Activated CD4-positive, alpha-beta T cell treated with anti-CD3 and anti-CD28 coated beads, Interleukin-2, amount 50 U/mL, for 16 hours (primary cell): ENCODE measurements around the gene MSANTD7.
"Not testable (repeated sequence)": the region's sequence is repeated elsewhere in the genome, so short reads cannot be mapped to it uniquely, and the experiment has no call there.

Experiments used
- DNase-seq: peaks from one replicate; pipeline ENCODE4 v3.0.0-alpha.2; 2020

The MSANTD7 gene

GRCh38 chr10:14837003-14837756 is 926 bp upstream of the MSANTD7 start:
- DNase-seq: no peak

GRCh38 chr10:14838582-14839304 is 637 bp downstream of the MSANTD7 start:
- DNase-seq: peak; percentile 8

GRCh38 chr10:14839305-14839695 is 1.2 kb downstream of the MSANTD7 start:
- no peak for DNase-seq

- no peak for DNase-seq
Measured at GRCh38 chr10:14840178-14840577, 2.1 kb downstream of the MSANTD7 start.

GRCh38 chr10:14843327-14843988 is 5.4 kb downstream of the MSANTD7 start:
- no peak for DNase-seq

- no peak for DNase-seq
Measured at GRCh38 chr10:14844948-14845347, 6.8 kb downstream of the MSANTD7 start.

GRCh38 chr10:14852236-14852635 is 14.1 kb downstream of the MSANTD7 start:
- no peak for DNase-seq

- no peak for DNase-seq
Measured at GRCh38 chr10:14855453-14855852, 17.3 kb downstream of the MSANTD7 start.

- no peak for DNase-seq
Measured at GRCh38 chr10:14858338-14858960, 20.3 kb downstream of the MSANTD7 start.

- DNase-seq: no peak
Measured at GRCh38 chr10:14859043-14859442, 20.9 kb downstream of the MSANTD7 start.

GRCh38 chr10:14859775-14860174 is 21.7 kb downstream of the MSANTD7 start:
- DNase-seq: no peak

GRCh38 chr10:14860791-14861190 is 22.7 kb downstream of the MSANTD7 start:
- DNase-seq: no peak

GRCh38 chr10:14864466-14864865 is 26.4 kb downstream of the MSANTD7 start:
- not testable (repeated sequence) for DNase-seq

- not testable (repeated sequence) for DNase-seq
Measured at GRCh38 chr10:14864871-14865270, 26.8 kb downstream of the MSANTD7 start.

- no peak for DNase-seq
Measured at GRCh38 chr10:14873090-14873760, 35.1 kb downstream of the MSANTD7 start.

GRCh38 chr10:14875941-14876340 is 37.8 kb downstream of the MSANTD7 start:
- no peak for DNase-seq

GRCh38 chr10:14876764-14877163 is 38.7 kb downstream of the MSANTD7 start:
- DNase-seq: no peak

GRCh38 chr10:14878266-14879123 is 40.4 kb downstream of the MSANTD7 start, which contains the start of gene SUV39H2:
SUV39H2 (plus strand) TSS chr10:14878866; CDS start chr10:14878889, 23 bp downstream.
- DNase-seq: peak; percentile 96

- peak; percentile 30 for DNase-seq
Measured at GRCh38 chr10:14879124-14879927, 41.2 kb downstream of the MSANTD7 start.

- DNase-seq: no peak
Measured at GRCh38 chr10:14879928-14880193, 41.8 kb downstream of the MSANTD7 start.

- no peak for DNase-seq
Measured at GRCh38 chr10:14880229-14880628, 42.1 kb downstream of the MSANTD7 start.
